Measurements from ENCODE around the gene AGAP1. TPM values are rescaled to one million over a fixed set of nuclear protein-coding genes. Genes with fewer than 3 reads are reported as not detected.

AGAP1 gene
- total and polyA plus RNA-seq, 7 donors = 10.8 to 42.7 (median 18.6) TPM

GRCh38 chr2:235900631-235901030, 406.8 kb downstream of the AGAP1 start:
- no peak overlapping the region for H3K4me3 ChIP-seq
- H3K36me3 ChIP-seq = no peaks in the 10 kb centered on the region
- DNase-seq = no peak
- no peak overlapping the region for H3K27ac ChIP-seq
- H3K27me3 ChIP-seq = no peaks in the 10 kb centered on the region
- H3K4me1 ChIP-seq = no peaks in the 10 kb centered on the region
- intact Hi-C loops (cut with DNase I) = no loop called here
- TF ChIP-seq POLR2A (IDR thresholded peaks at IDR 0.05) = no peak
- TF ChIP-seq, protein P1, sequence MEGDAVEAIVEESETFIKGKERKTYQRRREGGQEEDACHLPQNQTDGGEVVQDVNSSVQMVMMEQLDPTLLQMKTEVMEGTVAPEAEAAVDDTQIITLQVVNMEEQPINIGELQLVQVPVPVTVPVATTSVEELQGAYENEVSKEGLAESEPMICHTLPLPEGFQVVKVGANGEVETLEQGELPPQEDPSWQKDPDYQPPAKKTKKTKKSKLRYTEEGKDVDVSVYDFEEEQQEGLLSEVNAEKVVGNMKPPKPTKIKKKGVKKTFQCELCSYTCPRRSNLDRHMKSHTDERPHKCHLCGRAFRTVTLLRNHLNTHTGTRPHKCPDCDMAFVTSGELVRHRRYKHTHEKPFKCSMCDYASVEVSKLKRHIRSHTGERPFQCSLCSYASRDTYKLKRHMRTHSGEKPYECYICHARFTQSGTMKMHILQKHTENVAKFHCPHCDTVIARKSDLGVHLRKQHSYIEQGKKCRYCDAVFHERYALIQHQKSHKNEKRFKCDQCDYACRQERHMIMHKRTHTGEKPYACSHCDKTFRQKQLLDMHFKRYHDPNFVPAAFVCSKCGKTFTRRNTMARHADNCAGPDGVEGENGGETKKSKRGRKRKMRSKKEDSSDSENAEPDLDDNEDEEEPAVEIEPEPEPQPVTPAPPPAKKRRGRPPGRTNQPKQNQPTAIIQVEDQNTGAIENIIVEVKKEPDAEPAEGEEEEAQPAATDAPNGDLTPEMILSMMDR (IDR thresholded peaks at IDR 0.05) = no peak
- no peak for TF ChIP-seq POLR2AphosphoS5 (IDR thresholded peaks at IDR 0.05)
- no peak for TF ChIP-seq EP300 (IDR thresholded peaks at IDR 0.05)
- 86 to 95% methylated on average over 1 of the region's 1 CpG for WGBS, 2 donors
- no peaks in the 10 kb centered on the region for H3K9me3 ChIP-seq

- TF ChIP-seq POLR2AphosphoS5 (IDR thresholded peaks at IDR 0.05) (no peak), POLR2A (IDR thresholded peaks at IDR 0.05) (no peak), EP300 (IDR thresholded peaks at IDR 0.05) (no peak)
- TF ChIP-seq, protein P1 (IDR thresholded peaks at IDR 0.05) = no peak
- 21 to 65% methylated on average over 1 of the region's 1 CpG for WGBS, 2 donors
- intact Hi-C loops (cut with DNase I) = no loop called here
Measured at GRCh38 chr2:235901243-235901642, 407.4 kb downstream of the AGAP1 start.

DNA sequence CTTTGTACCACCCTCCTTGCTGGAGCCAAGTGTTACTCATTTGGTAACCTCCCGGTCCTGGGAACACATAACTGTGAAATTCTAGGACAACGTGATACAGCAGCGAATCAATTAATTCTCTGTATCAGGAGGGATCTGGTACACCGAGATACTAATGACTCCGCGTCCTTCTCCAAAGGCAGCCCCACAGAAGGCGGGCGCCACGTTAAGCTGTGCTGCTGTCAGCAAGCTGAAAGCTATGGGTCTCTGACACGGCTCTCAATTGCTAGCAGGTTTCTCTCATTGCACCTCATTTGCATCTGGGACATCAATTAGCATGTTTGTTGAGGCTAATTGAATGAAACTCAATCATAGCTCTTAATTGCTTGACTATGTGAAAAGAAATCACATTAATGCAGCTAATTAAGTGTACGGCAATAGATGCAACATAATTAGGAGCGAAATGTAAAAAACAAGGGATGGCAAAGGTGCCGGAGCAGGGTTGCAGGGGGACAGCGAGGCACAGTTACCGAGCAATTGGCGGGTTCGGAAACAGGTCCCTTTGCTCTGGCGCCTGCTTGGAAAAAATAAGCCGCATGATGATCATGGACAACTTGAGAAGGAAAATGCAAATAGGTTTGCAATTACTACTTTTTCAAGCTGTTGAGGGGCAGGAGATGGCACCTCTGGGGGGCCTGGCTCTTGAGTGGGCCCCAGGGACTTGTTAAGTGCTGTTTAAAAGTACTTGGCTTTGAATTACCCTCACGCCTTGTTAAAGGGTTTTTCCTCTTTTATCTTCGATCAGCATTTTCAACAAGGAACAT, 410.1 kb downstream of the AGAP1 start:
- H3K9me3 ChIP-seq = no peaks in the 10 kb centered on the region
- no peaks in the 10 kb centered on the region for H3K27me3 ChIP-seq
- WGBS, 2 donors = 83 to 89% methylated on average over 21 of the region's 21 CpGs
- intact Hi-C loops (cut with DNase I) = no loop called here
- no peak for DNase-seq
- no peak overlapping the region for H3K4me3 ChIP-seq
- H3K27ac ChIP-seq = no peak overlapping the region
- TF ChIP-seq EP300 (IDR thresholded peaks at IDR 0.05) (no peak), POLR2A (IDR thresholded peaks at IDR 0.05) (no peak), POLR2AphosphoS5 (IDR thresholded peaks at IDR 0.05) (no peak)
- TF ChIP-seq, protein P1 (IDR thresholded peaks at IDR 0.05) = no peak
- H3K4me1 ChIP-seq = no peaks in the 10 kb centered on the region
- H3K36me3 ChIP-seq = peaks cover 0 to 4% (median 0%) of the 10 kb centered on the region in 4 donors

More at GRCh38 chr2:235901243-235901642, 407.4 kb downstream of the AGAP1 start:
- no peaks in the 10 kb centered on the region for H3K4me1 ChIP-seq
- H3K27me3 ChIP-seq = no peaks in the 10 kb centered on the region
- DNase-seq = no peak
- H3K9me3 ChIP-seq = no peaks in the 10 kb centered on the region
- no peaks in the 10 kb centered on the region for H3K36me3 ChIP-seq
- H3K4me3 ChIP-seq = no peak overlapping the region
- H3K27ac ChIP-seq = no peak overlapping the region

DNA sequence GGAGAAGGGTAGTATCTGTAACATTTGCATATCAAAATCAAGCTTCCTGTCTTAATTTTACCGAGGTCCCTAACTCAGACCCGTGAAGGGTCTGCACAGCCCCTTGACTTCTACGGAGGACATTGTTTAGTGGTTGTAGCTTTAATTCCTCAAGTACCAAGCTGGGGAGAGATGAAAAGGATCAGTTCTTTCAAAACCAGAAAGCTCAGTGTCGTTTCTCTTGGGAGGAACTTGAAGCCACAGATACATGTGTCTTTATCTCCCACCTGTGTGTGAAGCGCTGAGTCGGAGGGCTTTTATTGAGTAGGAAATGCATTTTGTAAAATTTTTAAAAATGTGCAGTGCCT, 410.7 kb downstream of the AGAP1 start:
- Histone ChIP-seq H3K9me3 (no peaks in the 10 kb centered on the region), H3K27me3 (no peaks in the 10 kb centered on the region), H3K27ac (no peak overlapping the region), H3K4me1 (no peaks in the 10 kb centered on the region), H3K36me3 (peaks cover 0 to 10% (median 0%) of the 10 kb centered on the region in 4 donors), H3K4me3 (no peak overlapping the region)
- no peak for DNase-seq
- WGBS, 2 donors = 59 to 90% methylated on average over 6 of the region's 6 CpGs
- TF ChIP-seq, protein P1 (IDR thresholded peaks at IDR 0.05) = no peak
- no peak for TF ChIP-seq EP300 (IDR thresholded peaks at IDR 0.05)
- no peak for TF ChIP-seq POLR2A (IDR thresholded peaks at IDR 0.05)
- no peak for TF ChIP-seq POLR2AphosphoS5 (IDR thresholded peaks at IDR 0.05)
- intact Hi-C loops (cut with DNase I) = no loop called here

Data from sigmoid colon (tissue), 7 donors.